CD4-positive, alpha-beta T cell treated with Interleukin-15 for 4 hours (primary cell): Measurements from ENCODE around the gene TNNC1.

Experiments
- DNase-seq: peaks from one replicate; pipeline ENCODE4 v3.0.0-alpha.2; 2020; ENCODE audit warnings: low spot score

The TNNC1 gene

GRCh38 chr3:52401551-52401950, 52.3 kb downstream of the TNNC1 start:
- DNase-seq, result no peak
